HG03457 (cell line): Measurements from ENCODE around the gene CFAP45.
A peak's percentile ranks its signal among the peaks of the same experiment; 100 is the strongest.

Experiments
- ATAC-seq: cut with Tn5 transposase; IDR thresholded peaks from one replicate; pipeline ENCODE4 v1.9.1; 2021; ENCODE audit warnings: moderate number of reproducible peaks; ENCODE audit not compliant: unreplicated experiment

CFAP45 gene

GRCh38 chr1:159936273-159936904 is 36.4 kb upstream of the CFAP45 start:
- no peak for ATAC-seq

GRCh38 chr1:159935719-159936272 is 35.8 kb upstream of the CFAP45 start:
- ATAC-seq, result no peak

GRCh38 chr1:159935305-159935704 is 35.3 kb upstream of the CFAP45 start:
- no peak for ATAC-seq

GRCh38 chr1:159934136-159935039 is 34.4 kb upstream of the CFAP45 start:
- no peak for ATAC-seq

GRCh38 chr1:159933347-159933746 is 33.4 kb upstream of the CFAP45 start:
- ATAC-seq, result no peak

GRCh38 chr1:159932296-159933285 is 32.6 kb upstream of the CFAP45 start:
- no peak for ATAC-seq

- ATAC-seq, result no peak
Observed at GRCh38 chr1:159931795-159932173, 31.8 kb upstream of the CFAP45 start.

- ATAC-seq, result no peak
Observed at GRCh38 chr1:159931101-159931794, 31.3 kb upstream of the CFAP45 start.

- ATAC-seq, result no peak
Observed at GRCh38 chr1:159930634-159931033, 30.7 kb upstream of the CFAP45 start.

GRCh38 chr1:159930216-159930615 is 30.3 kb upstream of the CFAP45 start:
- ATAC-seq, result no peak

- no peak for ATAC-seq
Observed at GRCh38 chr1:159929155-159930051, 29.4 kb upstream of the CFAP45 start.

- no peak for ATAC-seq
Observed at GRCh38 chr1:159928491-159929050, 28.6 kb upstream of the CFAP45 start.

- no peak for ATAC-seq
Observed at GRCh38 chr1:159927849-159928431, 28.0 kb upstream of the CFAP45 start.

- ATAC-seq, result no peak
Observed at GRCh38 chr1:159927211-159927848, 27.4 kb upstream of the CFAP45 start.

GRCh38 chr1:159925719-159926078 is 25.7 kb upstream of the CFAP45 start:
- ATAC-seq, result no peak

GRCh38 chr1:159924791-159925718 is 25.1 kb upstream of the CFAP45 start, which contains the start of gene TAGLN2:
Gene TAGLN2, minus strand, starts transcription at chr1:159925507. Its CDS starts 4,998 bp downstream, at chr1:159920509.
- ATAC-seq, result peak; percentile 47
